Osteoblast (primary cell): ENCODE data around the gene PLPP1. TPM values are rescaled to one million over a fixed set of nuclear protein-coding genes. Genes with fewer than 3 reads are reported as not detected.

Experiments used
- DNase-seq: peaks from one replicate; pipeline ENCODE4 v3.0.0; 2011; ENCODE audit warnings: low spot score, mixed read lengths; ENCODE audit not compliant: insufficient read length; ENCODE audit errors: missing footprints
- H2AFZ ChIP-seq: 2 replicates; pipeline ENCODE4 v1.6.0; 2011; ENCODE audit warnings: mild to moderate bottlenecking, low read length
- H3K27ac ChIP-seq: 2 replicates; pipeline ENCODE4 v1.5.1; 2011; ENCODE audit warnings: mild to moderate bottlenecking, low read depth, low read length, moderate library complexity
- H3K27me3 ChIP-seq: 2 replicates; pipeline ENCODE4 v1.6.0; 2012; ENCODE audit warnings: mild to moderate bottlenecking, control low read depth, inconsistent platforms, low read length, moderate library complexity; ENCODE audit not compliant: insufficient read depth
- H3K36me3 ChIP-seq: 2 replicates; pipeline ENCODE4 v1.5.1; 2011; ENCODE audit warnings: mild to moderate bottlenecking, low read length, control low read depth, moderate library complexity; ENCODE audit not compliant: insufficient read depth
- H3K4me1 ChIP-seq: 2 replicates; pipeline ENCODE4 v1.5.1; 2011; ENCODE audit warnings: mild to moderate bottlenecking, low read length, control low read depth, moderate library complexity; ENCODE audit not compliant: insufficient read depth
- H3K4me2 ChIP-seq: 2 replicates; pipeline ENCODE4 v1.6.0; 2011; ENCODE audit warnings: mild to moderate bottlenecking, low read length; ENCODE audit not compliant: insufficient read depth
- H3K4me3 ChIP-seq: fragments of 200-600 bp; sonication (generic); 3 replicates; pipeline ENCODE4 v1.5.1; 2012; ENCODE audit warnings: mild to moderate bottlenecking, low read length, inconsistent platforms; ENCODE audit not compliant: insufficient read depth
- H3K79me2 ChIP-seq: 2 replicates; pipeline ENCODE4 v1.6.0; 2012; ENCODE audit warnings: mild to moderate bottlenecking, low read length, control low read depth, inconsistent platforms; ENCODE audit not compliant: insufficient read depth
- H3K9me3 ChIP-seq: 2 replicates; pipeline ENCODE4 v1.5.1; 2011; ENCODE audit warnings: low read depth, low read length, control low read depth
- H4K20me1 ChIP-seq: 2 replicates; pipeline ENCODE4 v1.6.0; 2012; ENCODE audit warnings: mild to moderate bottlenecking, low read length, control low read depth; ENCODE audit not compliant: insufficient read depth
- total RNA-seq: library from RNA; depleted of rRNA; stranded (reverse); fragments of >200 nt; gene quantifications from 2 replicates; pipeline ENCODE4 v1.2.3, GENCODE V29; 2012
- TF ChIP-seq, protein P1 (sequence below): IDR thresholded peaks from 2 replicates; pipeline ENCODE4 v1.5.1; 2011; ENCODE audit warnings: mild to moderate bottlenecking, low read depth, low read length, moderate library complexity; ENCODE audit errors: extremely low read depth

Gene PLPP1
- total RNA-seq, 1 donor = 69.8 TPM

GRCh38 chr5:55470282-55470681, 64.5 kb downstream of the PLPP1 start:
- Histone ChIP-seq H4K20me1 (no peaks in the 10 kb centered on the region), H2AFZ (no peak overlapping the region), H3K36me3 (peaks cover 5% of the 10 kb centered on the region), H3K4me3 (no peak overlapping the region), H3K79me2 (no peaks in the 10 kb centered on the region), H3K9me3 (no peaks in the 10 kb centered on the region), H3K4me1 (no peaks in the 10 kb centered on the region), H3K4me2 (no peak overlapping the region), H3K27me3 (no peaks in the 10 kb centered on the region), H3K27ac (no peak overlapping the region)
- TF ChIP-seq, protein P1, sequence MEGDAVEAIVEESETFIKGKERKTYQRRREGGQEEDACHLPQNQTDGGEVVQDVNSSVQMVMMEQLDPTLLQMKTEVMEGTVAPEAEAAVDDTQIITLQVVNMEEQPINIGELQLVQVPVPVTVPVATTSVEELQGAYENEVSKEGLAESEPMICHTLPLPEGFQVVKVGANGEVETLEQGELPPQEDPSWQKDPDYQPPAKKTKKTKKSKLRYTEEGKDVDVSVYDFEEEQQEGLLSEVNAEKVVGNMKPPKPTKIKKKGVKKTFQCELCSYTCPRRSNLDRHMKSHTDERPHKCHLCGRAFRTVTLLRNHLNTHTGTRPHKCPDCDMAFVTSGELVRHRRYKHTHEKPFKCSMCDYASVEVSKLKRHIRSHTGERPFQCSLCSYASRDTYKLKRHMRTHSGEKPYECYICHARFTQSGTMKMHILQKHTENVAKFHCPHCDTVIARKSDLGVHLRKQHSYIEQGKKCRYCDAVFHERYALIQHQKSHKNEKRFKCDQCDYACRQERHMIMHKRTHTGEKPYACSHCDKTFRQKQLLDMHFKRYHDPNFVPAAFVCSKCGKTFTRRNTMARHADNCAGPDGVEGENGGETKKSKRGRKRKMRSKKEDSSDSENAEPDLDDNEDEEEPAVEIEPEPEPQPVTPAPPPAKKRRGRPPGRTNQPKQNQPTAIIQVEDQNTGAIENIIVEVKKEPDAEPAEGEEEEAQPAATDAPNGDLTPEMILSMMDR = no peak
- no peak for DNase-seq

DNA sequence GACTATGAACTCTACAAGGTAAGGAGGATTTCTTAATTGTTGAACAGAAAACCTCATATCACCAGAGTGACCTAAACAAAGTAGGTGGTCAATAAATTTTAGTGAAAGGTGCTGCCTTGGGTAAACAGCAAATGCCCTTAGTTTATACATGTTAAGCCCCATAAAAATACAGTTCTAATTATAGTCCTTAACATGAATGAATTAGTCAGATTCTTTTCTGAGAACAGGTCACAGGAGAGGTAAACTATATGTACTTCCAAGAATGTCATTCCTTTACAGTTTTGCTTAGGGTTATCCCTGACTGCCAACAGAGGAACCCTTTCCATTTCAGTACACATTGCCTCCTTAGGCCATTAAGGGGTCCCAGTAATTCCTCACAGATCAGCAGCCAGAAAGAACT, 64.9 kb downstream of the PLPP1 start:
- Histone ChIP-seq H3K27me3 (no peaks in the 10 kb centered on the region), H3K79me2 (no peaks in the 10 kb centered on the region), H3K27ac (no peak overlapping the region), H4K20me1 (no peaks in the 10 kb centered on the region), H3K4me2 (no peak overlapping the region), H2AFZ (no peak overlapping the region), H3K36me3 (peaks cover 5% of the 10 kb centered on the region), H3K4me1 (no peaks in the 10 kb centered on the region), H3K4me3 (no peak overlapping the region), H3K9me3 (no peaks in the 10 kb centered on the region)
- no peak for DNase-seq
- TF ChIP-seq, protein P1 = no peak

DNA sequence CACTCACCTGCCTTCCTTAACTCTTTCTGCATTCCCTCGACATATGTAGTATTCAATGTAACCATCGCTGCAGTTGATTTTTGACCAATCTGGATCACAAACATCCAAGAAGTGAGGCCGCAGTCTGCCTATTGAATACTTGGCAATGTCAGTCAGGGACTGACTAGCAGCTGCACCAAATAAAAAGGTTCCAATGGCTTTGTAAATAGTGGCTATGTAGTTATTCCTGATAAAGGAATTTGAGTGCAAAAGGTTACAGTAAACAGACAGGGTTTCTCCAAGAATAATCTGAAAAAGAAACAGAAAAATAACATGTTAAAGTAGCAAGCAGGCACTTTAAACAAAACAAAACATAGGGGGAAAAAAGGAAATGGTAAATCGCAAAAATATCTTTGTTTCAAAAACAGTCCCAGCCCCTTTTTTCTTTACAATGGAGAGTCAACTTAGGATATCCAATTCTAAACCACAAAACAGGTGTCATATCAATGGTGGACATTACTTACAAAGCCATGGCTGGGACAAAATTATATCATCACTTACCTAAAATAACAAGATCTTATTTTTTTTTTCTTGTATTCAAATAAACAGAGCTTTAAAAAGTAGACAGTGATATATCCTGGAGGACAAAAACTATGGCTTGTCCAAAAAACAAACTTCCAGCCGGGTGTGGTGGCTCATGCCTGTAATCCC, 66.8 kb downstream of the PLPP1 start:
- Histone ChIP-seq H2AFZ (no peak overlapping the region), H4K20me1 (no peaks in the 10 kb centered on the region), H3K36me3 (peaks cover 5% of the 10 kb centered on the region), H3K4me1 (no peaks in the 10 kb centered on the region), H3K79me2 (no peaks in the 10 kb centered on the region), H3K27me3 (no peaks in the 10 kb centered on the region), H3K4me3 (no peak overlapping the region), H3K27ac (no peak overlapping the region), H3K4me2 (no peak overlapping the region), H3K9me3 (no peaks in the 10 kb centered on the region)
- peak; percentile 37 for DNase-seq
- TF ChIP-seq, protein P1 = no peak

GRCh38 chr5:55463613-55464012, 71.2 kb downstream of the PLPP1 start:
- no peak overlapping the region for H3K4me2 ChIP-seq
- no peak overlapping the region for H3K4me3 ChIP-seq
- no peaks in the 10 kb centered on the region for H3K27me3 ChIP-seq
- no peak overlapping the region for H2AFZ ChIP-seq
- H3K79me2 ChIP-seq = peaks cover 3% of the 10 kb centered on the region
- DNase-seq = no peak
- H4K20me1 ChIP-seq = no peaks in the 10 kb centered on the region
- H3K4me1 ChIP-seq = no peaks in the 10 kb centered on the region
- no peak overlapping the region for H3K27ac ChIP-seq
- TF ChIP-seq, protein P1 = no peak
- H3K9me3 ChIP-seq = no peaks in the 10 kb centered on the region
- peaks cover 5% of the 10 kb centered on the region for H3K36me3 ChIP-seq
